Endothelial cell of umbilical vein (primary cell): Measurements from ENCODE around the gene APOO. TPM values are rescaled to one million over a fixed set of nuclear protein-coding genes. Genes with fewer than 3 reads are reported as not detected.

Experiments used
- BruUV-seq: library from RNA; stranded (reverse); fragments of 400-500 nt; replicated peaks from 2 replicates; lab custom pipeline; 2021; lab: Mats Ljungman, UMichigan
- CTCF ChIA-PET: fragments of 300-600, 350-600 bp; sonication (Branson Sonifier 250); formaldehyde crosslinking; loops from one replicate; lab custom pipeline; 2021; ENCODE audit warnings: antibody characterized with exemption, inconsistent platforms; lab: Charles Lee
- POLR2A ChIA-PET: fragments of 300-600, 350-600 bp; sonication (Branson Sonifier 250); formaldehyde crosslinking; loops from one replicate; lab custom pipeline; 2021; ENCODE audit warnings: antibody characterized with exemption, inconsistent platforms; lab: Charles Lee
- DNase-seq: peaks from one replicate; pipeline ENCODE4 v3.0.0-alpha.2; 2011; ENCODE audit warnings: low read depth, low spot score
- FAIRE-seq: peaks from 2 replicates; lab custom pipeline; 2011; peaks lifted over from hg19 to GRCh38; lab: Jason Lieb, UNC
- H2AFZ ChIP-seq: 2 replicates; pipeline ENCODE4 v1.6.0; 2012; ENCODE audit warnings: low read depth, low read length, control low read depth, inconsistent platforms
- H3K27ac ChIP-seq: 2 replicates; pipeline ENCODE4 v1.5.1; 2011; ENCODE audit warnings: low read depth, mild to moderate bottlenecking, control low read depth, low read length, moderate library complexity; ENCODE audit not compliant: insufficient read depth
- H3K27me3 ChIP-seq, 2 experiments: 2 replicates each; pipeline versions ENCODE4 v1.6.0 to v1.6.1; 2011; ENCODE audit warnings: low read length in 2 of 2, mixed read lengths in 1 of 2; ENCODE audit not compliant: control insufficient read depth in 2 of 2, insufficient read depth in 2 of 2
- H3K36me3 ChIP-seq, 2 experiments: 2 replicates in 1 of 2; 3 replicates in 1 of 2; pipeline ENCODE4 v1.5.1; 2011; ENCODE audit warnings: low read length in 2 of 2, mild to moderate bottlenecking in 1 of 2, moderate library complexity in 1 of 2; ENCODE audit not compliant: control insufficient read depth in 2 of 2, insufficient read depth in 2 of 2; ENCODE audit errors: extremely low read depth in 1 of 2
- H3K4me1 ChIP-seq: 3 replicates; pipeline ENCODE4 v1.5.1; 2011; ENCODE audit warnings: mild to moderate bottlenecking, low read length; ENCODE audit not compliant: control insufficient read depth, insufficient read depth; ENCODE audit errors: extremely low read depth
- H3K4me2 ChIP-seq: 2 replicates; pipeline ENCODE4 v1.6.1; 2011; ENCODE audit warnings: low read length, control low read depth, mixed read lengths; ENCODE audit not compliant: insufficient read depth
- H3K4me3 ChIP-seq, 3 experiments: fragments of 200-600 bp in 1 of 3; sonication (generic), shearing (Covaris generic) in 1 of 3; replicated peaks in 1 of 3; 2 replicates each; pipeline ENCODE4 v1.5.1; 2011 to 2016; ENCODE audit warnings: control low read depth in 3 of 3, low read length in 3 of 3, mild to moderate bottlenecking in 2 of 3, inconsistent platforms in 1 of 3, low read depth in 1 of 3, moderate library complexity in 1 of 3; ENCODE audit not compliant: insufficient read depth in 1 of 3
- H3K79me2 ChIP-seq: 2 replicates; pipeline ENCODE4 v1.6.0; 2012; ENCODE audit warnings: low read length, inconsistent platforms; ENCODE audit not compliant: control insufficient read depth, insufficient read depth
- H3K9ac ChIP-seq: replicated peaks from 2 replicates; pipeline ENCODE3; 2011; ENCODE audit warnings: low read length, control low read depth; ENCODE audit not compliant: insufficient read depth; ENCODE audit errors: extremely low read depth
- H3K9me1 ChIP-seq: replicated peaks from 3 replicates; pipeline ENCODE4 v1.6.0; 2011; ENCODE audit warnings: mild to moderate bottlenecking, low read length; ENCODE audit not compliant: control insufficient read depth, insufficient read depth; ENCODE audit errors: extremely low read depth
- H3K9me3 ChIP-seq: replicated peaks from 2 replicates; pipeline ENCODE4 v1.5.1; 2012; ENCODE audit warnings: low read length, inconsistent platforms; ENCODE audit not compliant: control insufficient read depth, insufficient read depth
- H4K20me1 ChIP-seq: replicated peaks from 2 replicates; pipeline ENCODE3; 2011; ENCODE audit warnings: mild to moderate bottlenecking, low read length; ENCODE audit not compliant: control insufficient read depth, insufficient read depth; ENCODE audit errors: extremely low read depth
- CTCF ChIP-seq, 2 donors: IDR thresholded peaks; 1 replicate in 1 of 2; 2 replicates in 1 of 2; pipeline ENCODE4 v1.5.1; 2011; ENCODE audit warnings: low read length in 2 of 2, mild to moderate bottlenecking in 2 of 2, moderate library complexity in 2 of 2, control low read depth in 1 of 2, inconsistent platforms in 1 of 2, low read depth in 1 of 2; ENCODE audit not compliant: insufficient read depth in 1 of 2; ENCODE audit errors: extremely low read depth in 1 of 2
- EZH2 ChIP-seq: IDR thresholded peaks from 2 replicates; pipeline ENCODE4 v1.6.1; 2012; ENCODE audit warnings: borderline replicate concordance, low read depth, mild to moderate bottlenecking, moderate library complexity, low read length, inconsistent platforms; ENCODE audit not compliant: severe bottlenecking
- FOS ChIP-seq: IDR thresholded peaks from 2 replicates; pipeline ENCODE4 v1.6.1; 2011; ENCODE audit warnings: mild to moderate bottlenecking, low read length, moderate library complexity, borderline replicate concordance; ENCODE audit not compliant: insufficient read depth
- GATA2 ChIP-seq: IDR thresholded peaks from 2 replicates; pipeline ENCODE4 v1.7.0; 2011; ENCODE audit warnings: low read depth, mild to moderate bottlenecking, moderate library complexity, mixed read lengths, low read length; ENCODE audit not compliant: insufficient read length, insufficient read depth
- JUN ChIP-seq: IDR thresholded peaks from 2 replicates; pipeline ENCODE4 v1.6.1; 2011; ENCODE audit warnings: borderline replicate concordance, low read depth; ENCODE audit not compliant: insufficient read length, insufficient read depth
- MAX ChIP-seq: IDR thresholded peaks from 2 replicates; pipeline ENCODE4 v1.6.1; 2011; ENCODE audit not compliant: insufficient read depth, insufficient read length
- MYC ChIP-seq: IDR thresholded peaks from one replicate; pipeline ENCODE4 v1.6.1; 2011; ENCODE audit warnings: mild to moderate bottlenecking, low read depth, low read length
- POLR2A ChIP-seq: IDR thresholded peaks from 2 replicates; pipeline ENCODE4 v1.6.1; 2012; ENCODE audit warnings: low read depth, mild to moderate bottlenecking, control low read depth, low read length
- POLR2AphosphoS5 ChIP-seq: IDR thresholded peaks from 2 replicates; pipeline ENCODE4 v1.6.1; 2012; ENCODE audit warnings: low read depth, mild to moderate bottlenecking, control low read depth, low read length, moderate library complexity; ENCODE audit not compliant: insufficient read depth
- dilution Hi-C: fragments of 300-500 bp; cut with MboI; formaldehyde crosslinking; loops from one replicate; pipeline ENCODE4 v1.15.0; 2019; ENCODE audit warnings: low sequenced_read_pairs; ENCODE audit not compliant: extremely low pct_ligation_motif_present
- intact Hi-C: fragments of 100-400 bp; cut with micrococcal nuclease; formaldehyde crosslinking; loops from one replicate; pipeline ENCODE4 v1.10.0; 2022
- polyA plus RNA-seq, 4 experiments: library from polyadenylated mRNA; depleted of rRNA in 3 of 4; stranded (reverse) in 3 of 4; unstranded in 1 of 4; fragments of >200 nt; gene quantifications; 2 replicates each; pipeline versions ENCODE4 v1.2.1 to v1.2.3, GENCODE V29; 2011 to 2012; ENCODE audit warnings: missing spikeins in 1 of 4
- total RNA-seq: library from RNA; stranded (reverse); gene quantifications from 2 replicates; pipeline ENCODE4 v1.2.3, GENCODE V29; 2021

The APOO gene
- total and polyA plus RNA-seq, 2 donors (not counting 3 experiments of a cell fraction or from before 2014, with no cell fraction given) = 9.8 to 24.3 TPM

GRCh38 chrX:23870041-23870440 lies 37.7 kb downstream of the APOO start:
- ChIA-PET POLR2A (no interaction called here), CTCF (interaction anchor here (1.0 kb wide), 1 partner anchor 9 kb away, joined by 3 read pairs; no protein-coding TSS in a partner anchor)
- no peak overlapping the region for H3K4me2 ChIP-seq
- intact Hi-C loops = no loop called here
- H3K27ac ChIP-seq = no peak overlapping the region
- DNase-seq = no peak
- no peaks in the 10 kb centered on the region for H3K9me3 ChIP-seq
- no peak overlapping the region for H3K4me3 ChIP-seq
- H4K20me1 ChIP-seq = no peaks in the 10 kb centered on the region
- no peaks in the 10 kb centered on the region for H3K27me3 ChIP-seq
- no peak overlapping the region for H3K9ac ChIP-seq
- BruUV-seq = no TSS peak
- dilution Hi-C loops = no loop called here
- no peaks in the 10 kb centered on the region for H3K36me3 ChIP-seq
- H2AFZ ChIP-seq = no peak overlapping the region
- no peak for TF ChIP-seq CTCF (IDR thresholded peaks at IDR 0.05; ENCODE audit: extremely low read depth in 1 of 2, insufficient read depth in 1 of 2, low read depth in 1 of 2, low read length in 2 of 2)
- no peak for TF ChIP-seq FOS
- TF ChIP-seq POLR2AphosphoS5 = no peak
- no peak for TF ChIP-seq EZH2
- TF ChIP-seq POLR2A = no peak
- TF ChIP-seq MAX = no peak
- TF ChIP-seq GATA2 = no peak
- TF ChIP-seq MYC = no peak
- TF ChIP-seq JUN = no peak
- H3K4me1 ChIP-seq = peaks cover 3% of the 10 kb centered on the region
- H3K79me2 ChIP-seq = no peaks in the 10 kb centered on the region
- H3K9me1 ChIP-seq = no peaks in the 10 kb centered on the region
- FAIRE-seq = no peak
